CD4-positive, alpha-beta T cell treated with Interleukin-6 at 100 ng/mL for 8 hours (primary cell): ENCODE data around the gene RAB39A.

Experiments used
- DNase-seq: peaks from one replicate; pipeline ENCODE4 v3.0.0-alpha.2; 2020; ENCODE audit warnings: mixed read lengths, low spot score

The RAB39A gene

DNA sequence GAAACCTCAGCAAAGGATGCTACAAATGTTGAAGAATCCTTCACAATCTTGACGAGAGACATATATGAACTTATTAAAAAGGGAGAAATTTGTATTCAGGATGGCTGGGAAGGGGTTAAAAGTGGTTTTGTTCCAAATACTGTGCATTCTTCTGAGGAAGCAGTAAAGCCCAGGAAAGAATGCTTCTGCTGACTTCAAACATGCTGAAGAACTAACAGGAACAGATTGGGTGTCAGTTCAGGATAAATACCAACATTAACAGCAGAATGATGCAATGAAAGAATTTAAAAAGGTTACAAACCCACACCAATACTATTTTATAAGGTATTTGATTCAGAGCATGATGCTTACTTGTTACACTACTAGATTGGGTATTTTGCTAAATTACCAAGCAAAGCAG, 33.9 kb downstream of the RAB39A start:
- no peak for DNase-seq

- DNase-seq = no peak
Observed at GRCh38 chr11:107963091-107963490, 34.8 kb downstream of the RAB39A start.

DNA sequence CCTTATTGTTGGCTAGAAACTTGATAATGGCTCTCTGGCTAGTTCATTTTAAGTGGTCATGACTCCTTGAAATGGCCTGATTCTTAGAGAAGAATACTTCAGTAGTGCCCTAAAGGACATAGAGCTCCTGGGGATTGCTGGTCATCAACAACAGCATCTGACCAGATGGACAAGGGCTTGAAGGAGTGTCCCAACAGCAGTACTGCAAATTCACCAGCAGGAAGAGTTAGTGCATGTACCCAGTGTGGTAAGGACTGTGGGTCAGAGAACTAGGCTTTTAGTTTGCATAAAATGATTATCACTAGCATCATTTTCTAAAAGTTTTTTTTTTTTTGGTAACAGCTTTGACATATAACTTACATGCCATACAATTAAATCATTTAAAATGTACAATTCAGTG, 41.0 kb downstream of the RAB39A start:
- DNase-seq = no peak

DNA sequence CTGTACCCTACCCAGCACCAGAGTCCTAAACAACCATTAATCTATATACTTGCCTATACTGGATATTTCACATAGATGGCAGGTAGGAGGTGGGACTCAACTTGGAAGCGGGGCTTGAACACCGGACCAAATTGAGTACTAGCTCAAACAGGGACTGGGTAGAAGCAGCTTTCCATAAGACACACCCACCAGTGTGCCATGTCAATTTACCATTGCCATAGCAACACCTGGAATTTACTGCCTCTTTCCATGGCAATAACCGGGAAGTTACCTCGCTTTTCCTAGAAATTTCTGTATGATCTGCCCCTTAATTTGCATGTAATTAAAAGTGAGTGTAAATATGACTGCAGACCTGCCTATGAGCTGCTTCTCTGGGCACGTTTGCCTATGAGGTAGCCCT, 41.8 kb downstream of the RAB39A start:
- no peak for DNase-seq

DNA sequence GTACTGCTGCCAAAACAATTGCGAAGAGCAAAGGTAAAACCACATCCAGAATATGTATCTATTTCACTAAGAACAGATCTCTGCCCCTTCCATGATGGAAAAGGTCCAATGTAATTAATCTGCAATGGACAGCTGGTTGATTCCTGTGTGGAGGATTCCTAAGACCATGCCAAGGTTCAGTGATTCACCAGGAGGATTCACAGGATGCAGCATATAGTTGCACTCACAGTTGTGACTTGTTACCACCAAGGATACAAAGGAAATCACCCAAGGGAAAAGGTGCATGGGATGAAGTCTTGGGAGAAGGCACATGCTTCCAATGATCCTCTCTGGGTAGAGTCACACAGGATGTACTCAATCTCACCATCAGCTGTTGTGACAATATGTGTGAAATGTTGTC, 45.4 kb downstream of the RAB39A start:
- no peak for DNase-seq

- DNase-seq = no peak
Observed at GRCh38 chr11:107988397-107989158, 60.3 kb downstream of the RAB39A start.

- no peak for DNase-seq
Observed at GRCh38 chr11:107991868-107992414, 63.7 kb downstream of the RAB39A start.

DNA sequence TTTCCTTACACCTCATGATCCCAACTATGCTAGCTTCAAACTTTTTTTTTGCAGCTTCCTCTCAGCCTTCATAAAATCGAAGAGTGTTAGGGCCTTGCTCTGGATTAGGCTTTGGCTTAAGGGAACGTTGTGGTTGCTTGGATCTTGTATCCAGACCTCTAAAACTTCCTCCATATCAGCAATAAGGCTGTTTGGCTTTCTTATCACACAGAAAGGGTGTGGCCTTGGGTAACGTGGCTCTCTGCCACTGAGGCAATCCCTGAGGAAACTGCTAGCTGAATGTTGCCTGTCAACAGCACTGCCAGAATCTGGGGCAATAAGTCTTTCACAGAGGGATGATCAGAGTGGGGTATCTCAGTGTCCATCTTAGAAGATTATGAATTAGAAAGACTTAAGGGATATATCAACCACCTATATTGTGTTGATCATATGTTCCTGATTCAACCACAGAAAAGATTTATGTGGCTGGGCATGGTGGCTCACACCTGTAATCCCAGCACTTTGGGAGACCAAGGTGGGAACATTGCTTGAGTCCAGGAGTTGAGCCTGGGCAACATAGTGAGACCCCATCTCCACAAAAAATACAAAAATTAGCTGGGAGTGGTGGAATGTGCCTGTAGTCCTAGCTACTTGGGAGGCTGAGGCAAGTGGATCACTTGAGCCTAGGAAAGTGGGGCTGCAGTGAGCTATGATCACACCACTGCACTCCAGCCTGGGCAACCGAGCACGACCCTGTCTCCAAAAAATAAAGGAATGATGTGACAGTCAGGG, 67.9 kb downstream of the RAB39A start:
- no peak for DNase-seq

DNA sequence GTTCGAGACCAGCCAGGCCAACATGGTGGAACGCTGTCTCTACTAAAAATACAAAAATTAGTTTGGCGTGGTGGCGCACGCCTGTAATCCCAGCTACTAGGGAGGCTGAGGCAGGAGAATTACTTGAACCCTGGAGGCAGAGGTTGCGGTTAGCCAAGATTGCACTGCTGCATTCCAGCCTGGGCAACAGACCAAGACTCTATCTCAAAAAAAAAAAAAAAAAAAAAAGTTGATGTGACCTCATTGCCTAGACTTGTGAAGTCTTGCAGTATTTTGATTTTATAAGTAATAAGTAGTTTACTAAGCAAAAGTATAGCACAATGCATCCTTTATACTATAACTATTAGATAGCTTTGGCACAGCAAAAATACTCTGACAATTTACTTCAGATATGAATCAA, 70.5 kb downstream of the RAB39A start:
- no peak for DNase-seq

- DNase-seq = peak; percentile 19
Observed at GRCh38 chr11:107999759-108000455, 71.7 kb downstream of the RAB39A start.

GRCh38 chr11:108002476-108002875, 74.2 kb downstream of the RAB39A start:
- DNase-seq = no peak

- DNase-seq = no peak
Observed at GRCh38 chr11:108003623-108004022, 75.4 kb downstream of the RAB39A start.

GRCh38 chr11:108007819-108008218, 79.6 kb downstream of the RAB39A start:
- DNase-seq = no peak

DNA sequence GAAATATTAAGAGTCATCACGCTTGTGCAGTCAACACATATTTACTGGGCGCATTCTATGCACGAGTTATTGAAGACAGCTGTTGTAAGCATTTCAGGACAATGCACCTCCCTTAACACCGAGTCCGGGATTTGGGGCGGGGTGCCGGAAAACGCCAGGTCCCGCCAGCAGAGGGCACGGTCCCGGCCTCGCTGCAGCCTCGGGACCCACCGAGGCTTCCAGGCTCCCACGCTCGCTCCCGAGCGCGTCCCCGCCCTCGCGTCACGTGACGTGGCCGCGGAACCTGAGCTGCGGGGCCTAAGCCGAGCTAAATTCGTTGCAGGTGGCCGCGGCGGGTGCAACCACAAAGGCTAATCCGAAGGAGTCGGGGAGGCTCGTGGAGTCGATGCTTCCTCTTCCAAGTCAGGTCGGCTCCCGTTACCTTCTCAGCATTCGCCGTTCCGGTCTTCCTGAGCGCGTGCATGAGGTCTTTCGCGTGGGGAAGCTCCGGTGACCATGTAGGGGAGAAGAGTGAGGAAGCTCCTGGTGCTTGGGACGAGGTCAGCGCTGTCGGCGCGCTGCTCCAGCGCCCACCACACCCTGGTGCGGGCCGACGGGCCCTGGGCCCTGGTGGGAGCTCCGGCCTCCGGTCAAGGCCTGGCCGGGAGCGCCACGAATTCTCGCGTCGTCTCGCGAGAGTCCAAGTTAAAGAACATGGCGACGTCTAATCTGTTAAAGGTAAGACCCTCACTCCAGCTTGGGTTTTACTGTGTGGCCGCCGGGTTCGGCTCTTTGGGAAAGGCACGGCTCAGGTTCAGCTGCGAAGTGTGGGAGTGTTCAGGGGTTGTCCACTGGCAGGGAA, 80.6 kb downstream of the RAB39A start, which contains the start of gene CUL5:
Gene CUL5 (plus strand): TSS at position 243 of the 841 bp plus-strand sequence. CDS start 451 bp downstream, at position 694.
- DNase-seq = peak; percentile 87

- DNase-seq = no peak
Observed at GRCh38 chr11:108009497-108010370, 81.5 kb downstream of the RAB39A start.

DNA sequence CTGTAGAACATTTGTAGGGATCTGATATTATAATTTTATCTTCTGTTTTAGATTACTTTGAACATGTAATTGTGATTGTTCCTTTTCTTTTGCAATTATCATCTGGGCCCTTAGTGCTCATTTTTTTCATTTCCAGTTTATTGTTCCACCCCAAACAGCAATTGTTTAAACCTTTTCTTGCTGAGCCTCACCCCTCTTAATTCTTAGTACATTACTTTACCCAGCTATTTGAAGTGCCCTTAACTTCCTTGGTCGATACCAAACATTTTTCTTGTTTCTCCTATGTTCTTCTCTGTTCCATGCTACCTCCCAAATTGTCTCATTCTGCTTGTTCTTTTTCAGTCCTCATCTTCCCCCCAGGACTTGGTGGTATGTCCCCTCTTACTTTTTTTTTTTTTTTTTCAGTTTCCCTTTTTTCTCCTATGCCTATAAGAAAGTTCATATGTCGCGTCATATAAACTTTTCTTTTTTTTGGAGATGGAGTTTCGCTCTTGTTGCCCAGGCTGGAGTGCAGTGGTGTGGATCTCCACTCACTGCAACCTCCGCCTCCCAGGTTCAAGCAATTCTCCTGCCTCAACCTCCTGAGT, 84.0 kb downstream of the RAB39A start:
- DNase-seq = no peak
